ENCODE measurements around the gene GMCL1. TPM values are rescaled to one million over a fixed set of nuclear protein-coding genes. Genes with fewer than 3 reads are reported as not detected.
A peak's percentile ranks its signal among the peaks of the same experiment; 100 is the strongest.

Gene GMCL1
- total and polyA plus RNA-seq, 2 of the 13 experiments (the other 11 are each of a cell fraction or from before 2014, with no cell fraction given): 18.7 to 24.0 TPM

GRCh38 chr2:69914164-69914949 lies 84.9 kb downstream of the GMCL1 start (continued):
- TF ChIP-seq TRAFD1 (CRISPR knock-in tag; IDR thresholded peaks at IDR 0.05; ENCODE audit: borderline replicate concordance): no peak
- peak; percentile 90 for TF ChIP-seq HIC2 (CRISPR knock-in tag; IDR thresholded peaks at IDR 0.05; ENCODE audit: low read depth)
- no peak; the same call in 1 of the 2 replicates for TF ChIP-seq ZBTB14 (CRISPR knock-in tag; IDR thresholded peaks at IDR 0.05)
- TF ChIP-seq ATAD3A (CRISPR knock-in tag; IDR thresholded peaks at IDR 0.05): no peak
- peak; percentile 81 for TF ChIP-seq POLR2AphosphoS5 (IDR thresholded peaks at IDR 0.05; ENCODE audit: low read depth, low read length)
- peak; percentile 99 for TF ChIP-seq AGO2 (optimal IDR thresholded peaks at IDR 0.05; ENCODE audit: low read depth, low read length)
- TF ChIP-seq ELF3 (CRISPR knock-in tag; IDR thresholded peaks at IDR 0.05): peak; percentile 88; the same call in 1 of the 2 replicates
- peak; percentile 75; the same call in 1 of the 2 replicates for TF ChIP-seq IRX3 (CRISPR knock-in tag; IDR thresholded peaks at IDR 0.05; ENCODE audit: borderline replicate concordance, low read depth)
- peak; percentile 80; the same call in 1 of the 2 replicates for TF ChIP-seq ZKSCAN8 (CRISPR knock-in tag; IDR thresholded peaks at IDR 0.05; ENCODE audit: borderline replicate concordance)
- TF ChIP-seq ONECUT2 (CRISPR knock-in tag; IDR thresholded peaks at IDR 0.05): no peak
- peak; percentile 9; the same call in 1 of the 2 replicates for TF ChIP-seq HMGXB3 (CRISPR knock-in tag; IDR thresholded peaks at IDR 0.05; ENCODE audit: borderline replicate concordance)
- TF ChIP-seq ZNF670 (CRISPR knock-in tag; IDR thresholded peaks at IDR 0.05; ENCODE audit: borderline replicate concordance): peak; percentile 93; the same call in 1 of the 2 replicates
- TF ChIP-seq SPEN (CRISPR knock-in tag; IDR thresholded peaks at IDR 0.05; ENCODE audit: low read depth): peak; percentile 89
- peak; percentile 84 for TF ChIP-seq CREM (IDR thresholded peaks at IDR 0.05)
- no peak for TF ChIP-seq CREM (CRISPR knock-in tag; IDR thresholded peaks at IDR 0.05)
- no peak for TF ChIP-seq CHD2 (IDR thresholded peaks at IDR 0.05; ENCODE audit: low read depth, low read length)
- peak; percentile 85 for TF ChIP-seq PHF5A (CRISPR knock-in tag; IDR thresholded peaks at IDR 0.05; ENCODE audit: low read depth, unreplicated experiment)
- peak; percentile 92 for TF ChIP-seq ZNF546 (CRISPR knock-in tag; conservative IDR thresholded peaks at IDR 0.05)
- TF ChIP-seq RFX1 (IDR thresholded peaks at IDR 0.05): no peak
- TF ChIP-seq SRSF1 (optimal IDR thresholded peaks at IDR 0.05; ENCODE audit: low read depth, low read length): peak; percentile 93
